Endometrium (tissue), 2 donors: Measurements from ENCODE around the gene CRISP1.
"Not testable (repeated sequence)": the region's sequence is repeated elsewhere in the genome, so short reads cannot be mapped to it uniquely, and the experiment has no call there.

Experiments used
- FAIRE-seq: peaks from 2 replicates; lab custom pipeline; 2012; peaks lifted over from hg19 to GRCh38; lab: Jason Lieb, UNC
- donor health status: control.
- donor health status: control.

Gene CRISP1

DNA sequence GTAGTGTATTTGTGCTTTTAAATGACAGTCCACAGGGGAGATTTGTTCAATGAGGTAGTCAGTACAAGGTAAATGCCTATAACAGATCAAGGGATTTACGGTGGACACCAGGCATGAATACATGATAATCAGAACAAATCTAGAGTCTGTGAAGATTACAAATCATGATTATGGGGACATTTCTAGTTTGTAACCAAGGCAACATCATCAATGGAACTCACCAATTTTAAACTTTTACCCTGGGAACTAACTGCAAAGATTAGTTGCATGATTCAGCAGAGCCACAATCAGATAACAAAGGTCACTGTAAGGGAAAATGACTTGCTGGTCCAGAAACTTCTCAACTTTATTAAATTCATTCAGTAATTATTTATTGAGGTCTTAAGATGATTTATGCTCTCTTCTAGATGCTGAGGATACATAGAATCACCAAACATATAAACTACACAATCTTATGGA lies at the start of gene CRISP1:
Gene CRISP1 (minus strand): TSS at position 51 of the 459 bp plus-strand sequence. CDS start 9,135 bp downstream, outside the sequence.
- FAIRE-seq, result no peak

DNA sequence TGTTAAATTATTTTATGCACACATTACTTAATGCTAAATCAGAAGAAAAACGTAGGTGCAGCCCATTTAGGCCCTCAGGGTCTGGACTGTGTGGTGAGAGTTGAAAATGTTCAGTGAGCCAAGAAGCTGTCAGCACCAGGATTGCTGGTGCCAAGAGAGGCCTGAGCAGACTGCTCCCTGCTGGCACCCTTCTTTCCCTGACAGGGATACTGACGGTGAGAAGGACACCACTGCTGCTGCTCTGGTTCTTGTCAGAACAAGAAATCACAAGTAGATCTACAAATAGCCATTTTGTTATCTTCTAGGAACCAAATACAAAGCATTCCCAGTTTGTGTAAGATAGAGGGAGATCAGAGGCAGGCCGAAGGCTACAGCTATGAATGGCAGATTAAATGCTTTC lies 48.7 kb upstream of the CRISP1 start:
- no peak for FAIRE-seq

DNA sequence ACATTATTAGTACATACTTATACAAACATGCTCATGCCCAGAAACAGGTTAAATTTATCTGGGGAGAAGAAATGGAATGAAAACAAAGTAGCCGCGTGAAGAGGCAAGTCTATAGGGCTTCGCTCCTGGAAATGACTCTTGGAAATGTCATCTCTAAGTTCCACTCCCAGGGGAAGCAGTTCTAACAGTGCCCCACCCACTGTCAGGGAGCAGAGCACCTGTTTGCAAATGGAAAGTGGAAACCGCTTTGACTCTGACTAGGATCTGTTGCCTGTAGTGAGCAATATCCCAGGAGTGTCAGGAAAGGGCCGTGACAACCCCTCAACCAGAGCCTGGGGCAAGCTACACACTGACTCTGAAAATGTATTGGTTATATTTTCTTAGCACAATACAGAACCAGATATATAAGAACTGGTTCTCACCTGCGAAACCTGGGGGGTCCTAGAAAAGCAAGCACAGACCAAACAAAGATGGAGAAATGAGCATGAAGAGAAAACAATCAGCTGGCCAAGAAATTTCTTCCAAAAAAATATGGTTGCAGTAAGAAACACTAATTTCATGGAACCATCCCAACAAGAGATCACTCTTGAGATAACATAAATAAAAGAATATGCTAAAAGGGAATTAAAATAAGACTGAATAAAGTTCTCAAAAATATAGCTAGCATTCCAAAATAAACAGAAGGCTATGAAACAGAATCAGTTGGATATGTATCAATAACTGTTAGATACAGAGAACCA lies 47.5 kb upstream of the CRISP1 start:
- no peak for FAIRE-seq

GRCh38 chr6:49912196-49912595 lies 45.9 kb upstream of the CRISP1 start:
- no peak for FAIRE-seq

GRCh38 chr6:49911252-49911651 lies 44.9 kb upstream of the CRISP1 start:
- FAIRE-seq, result no peak

DNA sequence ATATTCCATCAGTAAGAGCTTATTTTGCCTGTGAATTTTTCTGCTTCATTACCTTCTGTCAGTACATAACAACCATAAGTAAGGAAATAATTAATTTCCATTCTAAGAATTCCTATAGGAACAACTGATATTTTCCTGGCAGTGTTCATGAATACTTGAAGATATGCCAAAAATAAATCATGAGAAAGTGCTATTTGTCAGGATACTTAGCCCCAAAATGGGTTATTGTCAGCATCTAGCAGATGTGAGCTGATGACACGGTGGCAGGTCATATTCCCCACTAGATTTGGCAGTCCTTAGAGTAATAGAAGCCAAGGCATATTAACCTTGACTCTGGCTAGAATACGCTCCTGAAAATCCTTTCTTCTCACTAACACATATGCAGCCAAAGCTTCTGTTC lies 43.2 kb upstream of the CRISP1 start:
- FAIRE-seq, result no peak

DNA sequence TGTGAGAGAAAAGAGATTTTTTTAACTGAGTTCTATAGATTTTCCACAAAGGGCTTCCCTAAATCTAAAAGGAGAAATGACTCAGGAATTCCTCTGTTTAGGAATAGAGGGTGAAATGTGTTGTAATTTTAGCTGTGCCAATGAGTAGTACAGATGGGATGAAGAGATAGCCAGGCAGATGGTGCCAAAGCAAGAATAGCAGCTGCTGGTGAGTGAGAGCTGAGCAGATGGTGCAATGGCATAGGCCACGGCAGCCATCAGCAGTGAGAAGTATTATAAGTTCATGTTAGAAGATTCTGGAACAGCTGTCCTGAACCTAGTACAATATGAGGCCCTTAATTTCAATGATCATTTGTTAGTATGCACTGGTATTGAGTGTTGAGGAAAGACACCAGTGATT lies 40.2 kb upstream of the CRISP1 start:
- FAIRE-seq, result no peak

- FAIRE-seq, result no peak
These were observed 39.0 kb upstream of the CRISP1 start for GRCh38 chr6:49905296-49905695.

DNA sequence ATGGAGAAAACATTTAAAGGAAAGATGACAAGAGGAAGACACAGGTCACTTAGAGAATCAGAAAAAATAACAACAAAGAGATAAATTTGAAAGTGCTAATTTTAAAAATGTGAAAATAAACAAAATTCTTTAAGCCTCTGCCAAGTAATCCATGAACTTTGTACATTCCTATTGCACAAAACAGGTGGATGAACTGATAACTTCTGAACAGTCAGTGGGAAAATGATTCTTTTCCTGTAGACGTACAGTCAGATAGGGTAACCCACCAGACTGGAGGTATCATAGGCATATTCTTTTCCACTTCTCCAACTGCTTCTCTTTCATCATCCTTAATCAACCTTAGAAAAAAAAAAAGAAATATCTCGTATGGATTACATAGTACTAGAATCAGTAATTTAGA lies 36.5 kb upstream of the CRISP1 start:
- FAIRE-seq, result no peak

- FAIRE-seq, result no peak
These were observed 32.7 kb upstream of the CRISP1 start for GRCh38 chr6:49898904-49899566.

- not testable (repeated sequence) for FAIRE-seq
These were observed 29.2 kb upstream of the CRISP1 start for GRCh38 chr6:49895553-49895952.

- no peak for FAIRE-seq
These were observed 25.9 kb upstream of the CRISP1 start for GRCh38 chr6:49892280-49892679.

DNA sequence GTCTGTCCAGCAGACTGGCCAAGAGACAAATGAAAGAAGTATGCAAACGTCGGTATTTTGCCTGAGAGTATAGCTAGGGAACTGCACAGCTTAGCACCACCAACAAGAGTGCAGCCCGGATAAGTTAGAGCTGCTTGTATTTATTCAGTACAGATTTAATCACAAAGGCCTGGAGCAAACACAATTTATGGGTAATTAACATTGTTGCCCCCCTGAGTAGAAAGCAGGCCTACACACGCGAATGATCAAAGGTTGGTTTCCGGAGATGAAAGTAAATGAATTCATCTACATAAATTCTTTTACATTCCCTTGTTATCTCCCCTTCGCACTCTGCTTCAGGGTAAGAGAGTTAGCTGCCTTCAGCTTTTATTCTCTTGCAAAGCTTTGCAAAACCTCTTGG lies 24.7 kb upstream of the CRISP1 start:
- peak; percentile 55 for FAIRE-seq

GRCh38 chr6:49888742-49889431 lies 22.6 kb upstream of the CRISP1 start:
- no peak for FAIRE-seq

- FAIRE-seq, result no peak
These were observed 2.7 kb upstream of the CRISP1 start for GRCh38 chr6:49868951-49869529.

DNA sequence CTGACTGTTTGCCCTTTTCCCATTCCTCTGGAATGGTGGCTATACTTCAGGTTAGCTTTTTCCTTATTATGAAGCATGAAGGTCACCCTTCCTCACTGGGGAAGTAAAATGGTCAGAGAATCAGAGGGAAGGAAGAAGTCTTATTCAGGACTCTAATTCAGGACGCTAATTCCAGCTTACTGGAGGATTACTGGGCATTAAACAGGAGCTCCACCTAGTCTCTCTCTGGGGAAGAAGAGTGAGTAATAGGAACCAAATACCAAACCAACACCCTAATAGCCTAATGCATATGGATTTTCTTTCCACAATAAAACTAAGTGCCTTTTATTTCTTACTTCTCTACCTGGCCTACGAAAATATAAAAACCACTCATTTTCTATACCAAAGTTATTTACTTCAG lies 10.1 kb downstream of the CRISP1 start:
- FAIRE-seq, result no peak

DNA sequence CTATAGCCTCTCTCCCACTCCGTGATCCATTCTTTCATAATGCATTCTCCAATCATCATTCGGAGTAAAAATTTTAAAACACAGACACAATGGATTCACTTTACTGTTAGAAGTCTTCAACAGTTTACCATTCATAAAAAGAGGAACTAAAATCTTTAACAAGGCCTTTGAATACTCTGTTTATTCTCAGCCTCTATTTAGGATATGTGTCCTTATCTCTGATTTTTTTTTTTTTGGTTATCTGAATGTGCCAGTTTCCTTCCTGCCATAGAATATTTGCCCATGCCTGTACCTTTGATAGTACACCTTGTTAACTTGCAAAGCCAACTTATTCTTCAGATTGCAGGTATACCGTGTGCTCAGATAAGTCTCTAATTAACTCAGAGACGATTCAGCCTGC lies 11.1 kb downstream of the CRISP1 start:
- FAIRE-seq, result no peak

- no peak for FAIRE-seq
These were observed 13.4 kb downstream of the CRISP1 start for GRCh38 chr6:49852975-49853374.

DNA sequence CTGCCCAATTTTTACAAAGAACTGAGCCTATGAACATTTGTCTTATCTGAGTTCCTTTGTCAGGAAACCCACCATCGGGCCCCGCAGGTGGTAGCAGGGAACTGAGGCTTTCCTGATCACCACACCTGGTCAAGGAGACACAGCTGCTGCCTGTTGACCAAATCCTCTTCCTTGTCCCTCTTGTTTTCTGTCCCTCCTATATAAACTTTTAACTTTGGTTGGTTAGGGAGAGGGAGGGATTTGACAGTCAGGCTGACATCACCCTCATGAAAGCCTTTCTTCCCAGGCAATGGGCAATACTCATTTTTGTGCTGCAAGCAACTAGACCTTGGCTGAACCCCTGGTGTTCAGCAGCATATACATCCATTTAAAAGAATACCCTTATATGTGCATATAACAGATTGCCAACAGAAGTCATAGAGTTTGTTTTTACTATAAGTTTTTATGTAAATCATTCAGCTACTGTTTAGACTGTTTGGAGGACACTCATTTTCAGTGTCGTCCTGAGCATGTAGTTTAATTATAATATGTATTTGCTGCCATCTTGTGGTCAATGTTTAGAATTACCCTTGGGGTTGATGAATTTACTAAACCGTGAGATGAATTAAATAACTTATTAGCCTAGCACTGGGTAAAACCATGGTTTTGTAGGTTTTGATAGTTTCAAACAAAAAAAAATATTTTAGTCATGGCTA lies 17.0 kb downstream of the CRISP1 start:
- peak; percentile 95 for FAIRE-seq

- FAIRE-seq, result no peak
These were observed 18.7 kb downstream of the CRISP1 start for GRCh38 chr6:49847673-49848072.

GRCh38 chr6:49847014-49847413 lies 19.3 kb downstream of the CRISP1 start:
- FAIRE-seq, result no peak

- no peak for FAIRE-seq
These were observed 24.9 kb downstream of the CRISP1 start for GRCh38 chr6:49841424-49841823.
